Uterus (tissue), 2 donors: Measurements from ENCODE around the gene REV3L.

Source experiments
- POLR2A ChIP-seq, 2 donors: fragments of 450-650 bp; IDR thresholded peaks; one replicate each; pipeline ENCODE4 v1.6.1; 2016; ENCODE audit warnings: antibody characterized with exemption in 2 of 2, mild to moderate bottlenecking in 1 of 2, moderate library complexity in 1 of 2
- TF ChIP-seq, protein P1 (sequence below), 4 experiments: fragments of 200-600 bp in 2 of 4; fragments of 450-650 bp in 2 of 4; sonication (generic) in 2 of 4; IDR thresholded peaks; one replicate each; pipeline ENCODE4 v1.5.1; 2016 to 2019; ENCODE audit warnings: antibody characterized with exemption in 4 of 4, mild to moderate bottlenecking in 2 of 4, moderate library complexity in 1 of 4

- TF ChIP-seq, protein P1, sequence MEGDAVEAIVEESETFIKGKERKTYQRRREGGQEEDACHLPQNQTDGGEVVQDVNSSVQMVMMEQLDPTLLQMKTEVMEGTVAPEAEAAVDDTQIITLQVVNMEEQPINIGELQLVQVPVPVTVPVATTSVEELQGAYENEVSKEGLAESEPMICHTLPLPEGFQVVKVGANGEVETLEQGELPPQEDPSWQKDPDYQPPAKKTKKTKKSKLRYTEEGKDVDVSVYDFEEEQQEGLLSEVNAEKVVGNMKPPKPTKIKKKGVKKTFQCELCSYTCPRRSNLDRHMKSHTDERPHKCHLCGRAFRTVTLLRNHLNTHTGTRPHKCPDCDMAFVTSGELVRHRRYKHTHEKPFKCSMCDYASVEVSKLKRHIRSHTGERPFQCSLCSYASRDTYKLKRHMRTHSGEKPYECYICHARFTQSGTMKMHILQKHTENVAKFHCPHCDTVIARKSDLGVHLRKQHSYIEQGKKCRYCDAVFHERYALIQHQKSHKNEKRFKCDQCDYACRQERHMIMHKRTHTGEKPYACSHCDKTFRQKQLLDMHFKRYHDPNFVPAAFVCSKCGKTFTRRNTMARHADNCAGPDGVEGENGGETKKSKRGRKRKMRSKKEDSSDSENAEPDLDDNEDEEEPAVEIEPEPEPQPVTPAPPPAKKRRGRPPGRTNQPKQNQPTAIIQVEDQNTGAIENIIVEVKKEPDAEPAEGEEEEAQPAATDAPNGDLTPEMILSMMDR (IDR thresholded peaks at IDR 0.05), result no peak
- no peak for TF ChIP-seq POLR2A (IDR thresholded peaks at IDR 0.05)
These were observed 52.2 kb downstream of the REV3L start for GRCh38 chr6:111430605-111431376.
